DOHH2 (cell line): ENCODE measurements around the gene PSAT1.

ENCODE experiments used
- EZH2phosphoT487 ChIP-seq: fragments of 200-600 bp; sonication (generic); IDR thresholded peaks from 2 replicates; pipeline ENCODE4 v1.6.1; 2017; ENCODE audit warnings: borderline replicate concordance, mild to moderate bottlenecking, antibody characterized with exemption, low read length, moderate library complexity, mixed read lengths
- TF ChIP-seq, protein P1 (sequence below): fragments of 200-600 bp; sonication (generic); IDR thresholded peaks from one replicate; pipeline ENCODE4 v1.5.1; 2014; ENCODE audit warnings: antibody characterized with exemption, mild to moderate bottlenecking, low read depth, low read length; ENCODE audit not compliant: poor library complexity, severe bottlenecking

DNA sequence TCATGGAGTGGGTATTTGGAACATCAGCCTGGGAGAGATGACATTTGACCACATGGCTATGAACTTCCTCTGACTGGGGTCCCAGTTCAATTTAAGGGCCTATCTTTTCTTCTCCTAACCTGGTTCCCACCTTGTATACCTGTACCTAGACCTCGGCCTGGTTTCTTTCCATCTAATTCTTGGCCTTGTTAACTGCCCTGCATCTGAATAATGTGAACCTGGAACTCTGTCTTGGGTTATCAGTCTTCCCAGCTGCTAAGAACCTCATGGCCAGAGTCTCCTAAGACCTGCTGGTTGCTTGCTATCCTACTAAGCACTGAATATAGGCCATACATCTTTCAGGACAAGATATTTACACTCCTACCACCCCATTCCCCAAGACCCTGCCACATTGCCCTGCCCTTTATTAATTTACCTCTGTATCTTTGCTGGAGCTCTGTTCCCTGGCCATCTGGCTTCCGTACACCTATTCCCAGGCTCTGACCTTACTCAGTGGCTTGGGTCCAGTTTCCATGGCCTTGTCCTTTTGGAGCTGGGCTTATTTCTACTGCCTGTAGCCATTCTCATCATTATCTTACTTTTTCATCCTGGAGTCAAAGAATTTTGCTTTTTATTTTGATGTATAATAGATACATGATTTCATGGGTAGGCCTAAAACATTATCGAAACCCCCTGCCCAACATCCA, 6.6 kb downstream of the PSAT1 start:
- TF ChIP-seq, protein P1, sequence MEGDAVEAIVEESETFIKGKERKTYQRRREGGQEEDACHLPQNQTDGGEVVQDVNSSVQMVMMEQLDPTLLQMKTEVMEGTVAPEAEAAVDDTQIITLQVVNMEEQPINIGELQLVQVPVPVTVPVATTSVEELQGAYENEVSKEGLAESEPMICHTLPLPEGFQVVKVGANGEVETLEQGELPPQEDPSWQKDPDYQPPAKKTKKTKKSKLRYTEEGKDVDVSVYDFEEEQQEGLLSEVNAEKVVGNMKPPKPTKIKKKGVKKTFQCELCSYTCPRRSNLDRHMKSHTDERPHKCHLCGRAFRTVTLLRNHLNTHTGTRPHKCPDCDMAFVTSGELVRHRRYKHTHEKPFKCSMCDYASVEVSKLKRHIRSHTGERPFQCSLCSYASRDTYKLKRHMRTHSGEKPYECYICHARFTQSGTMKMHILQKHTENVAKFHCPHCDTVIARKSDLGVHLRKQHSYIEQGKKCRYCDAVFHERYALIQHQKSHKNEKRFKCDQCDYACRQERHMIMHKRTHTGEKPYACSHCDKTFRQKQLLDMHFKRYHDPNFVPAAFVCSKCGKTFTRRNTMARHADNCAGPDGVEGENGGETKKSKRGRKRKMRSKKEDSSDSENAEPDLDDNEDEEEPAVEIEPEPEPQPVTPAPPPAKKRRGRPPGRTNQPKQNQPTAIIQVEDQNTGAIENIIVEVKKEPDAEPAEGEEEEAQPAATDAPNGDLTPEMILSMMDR: no peak
- TF ChIP-seq EZH2phosphoT487: no peak
